Fibroblast of gingiva (primary cell): ENCODE measurements around the gene PAX5.
"Not testable (repeated sequence)": the region's sequence is repeated elsewhere in the genome, so short reads cannot be mapped to it uniquely, and the experiment has no call there.

Source experiments
- DNase-seq: peaks from one replicate; pipeline ENCODE4 v3.0.0-alpha.2; 2011; ENCODE audit warnings: low read depth

PAX5 gene

GRCh38 chr9:36877239-36877638, 156.8 kb downstream of the PAX5 start:
- DNase-seq = no peak

DNA sequence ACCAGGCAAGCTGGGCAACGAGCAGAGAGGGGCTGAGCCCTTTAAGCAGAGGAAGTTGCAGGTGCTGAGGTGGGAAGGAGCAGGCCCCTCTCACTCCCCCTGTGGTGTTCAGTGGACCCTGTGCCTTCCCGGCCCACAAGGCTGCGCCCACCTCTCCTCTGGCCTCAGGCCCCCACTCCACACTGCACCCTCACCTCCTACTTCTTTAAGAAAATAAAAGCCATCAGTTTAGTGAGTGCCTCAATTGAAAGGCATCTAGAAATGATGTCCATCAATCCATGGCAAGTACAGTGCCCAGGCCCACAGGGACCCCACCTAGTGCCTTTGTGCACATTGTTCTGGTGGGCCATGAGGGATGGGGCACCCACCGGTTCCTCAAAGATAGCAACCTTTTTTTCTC, 158.0 kb downstream of the PAX5 start:
- no peak for DNase-seq

DNA sequence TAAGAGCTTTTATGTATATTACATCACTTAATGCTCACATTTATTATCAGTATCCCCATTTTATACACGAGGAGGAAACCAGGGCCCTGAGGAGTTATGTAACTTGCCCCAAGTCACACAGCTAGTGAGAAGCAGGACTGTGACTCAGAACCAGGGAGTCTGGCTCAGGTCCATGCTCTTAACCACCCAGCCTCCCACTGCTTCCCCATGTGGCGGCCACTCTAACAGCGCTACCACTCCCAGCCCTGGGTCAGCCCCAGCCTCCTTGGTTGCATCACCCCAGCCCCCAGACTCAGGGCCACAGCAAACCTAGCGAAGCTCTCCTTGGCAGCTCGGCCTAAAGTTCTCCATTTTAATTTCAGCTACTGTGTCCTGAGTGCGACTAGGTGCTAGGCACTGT, 159.1 kb downstream of the PAX5 start:
- DNase-seq = no peak

DNA sequence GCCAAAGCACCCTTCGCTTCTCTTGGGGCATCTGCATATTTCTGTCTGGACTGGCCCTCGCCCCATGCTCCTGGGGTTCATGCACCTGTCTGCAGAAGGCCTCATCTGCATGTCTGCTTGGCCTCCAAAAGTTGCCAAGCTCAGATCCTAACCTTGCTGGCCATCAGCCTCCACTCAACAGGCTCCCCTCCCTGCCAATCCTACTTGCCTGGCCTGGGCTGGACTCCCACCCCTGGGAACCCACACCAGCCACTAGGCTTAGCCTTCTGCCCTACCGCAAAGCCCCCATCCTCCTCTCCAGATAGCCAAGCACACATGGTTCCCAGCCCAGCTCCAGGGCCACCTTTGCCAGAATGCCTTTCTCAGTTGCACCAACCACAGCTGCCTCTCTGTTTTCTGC, 159.8 kb downstream of the PAX5 start:
- no peak for DNase-seq

- peak; percentile 22 for DNase-seq
Measured at GRCh38 chr9:36873247-36873875, 160.7 kb downstream of the PAX5 start.

GRCh38 chr9:36872641-36873040, 161.4 kb downstream of the PAX5 start:
- DNase-seq = no peak

DNA sequence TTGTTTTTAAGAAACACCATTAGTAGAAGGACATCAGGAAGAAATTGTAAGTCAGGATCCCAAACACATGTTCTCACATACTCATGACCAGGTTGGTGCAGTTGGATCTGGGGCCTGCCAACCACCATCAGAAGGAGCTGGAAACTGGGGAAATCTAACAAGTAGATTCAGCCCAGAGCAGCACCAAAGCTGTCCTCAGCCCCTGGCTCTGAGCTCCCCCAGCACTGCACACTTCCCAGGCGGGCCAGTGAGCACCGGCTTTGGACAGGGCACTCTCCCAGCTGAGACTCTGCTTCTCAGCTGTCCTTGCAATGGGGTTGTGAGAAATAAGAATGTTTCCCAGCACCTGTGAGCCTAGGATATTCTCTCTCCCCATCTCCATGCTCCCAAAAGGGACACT, 162.5 kb downstream of the PAX5 start:
- no peak for DNase-seq

- DNase-seq = no peak
Measured at GRCh38 chr9:36870960-36871359, 163.1 kb downstream of the PAX5 start.

DNA sequence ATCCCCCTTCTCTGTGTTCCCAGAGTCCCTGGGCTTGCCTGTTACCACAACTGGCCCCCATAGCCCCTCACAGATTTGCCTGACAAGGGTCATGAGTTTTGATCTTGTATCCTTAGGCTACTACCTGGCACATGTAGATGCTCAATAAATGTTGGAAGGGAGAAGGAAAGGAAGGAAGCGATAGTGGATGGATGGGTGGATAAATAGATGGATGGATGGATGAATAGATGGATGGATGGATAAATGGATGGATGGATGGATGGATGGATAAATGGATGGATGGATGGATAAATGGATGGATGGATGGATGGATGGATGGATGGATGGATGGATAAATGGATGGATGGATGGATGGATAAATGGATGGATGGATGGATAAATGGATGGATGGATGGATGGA, 164.5 kb downstream of the PAX5 start:
- DNase-seq = not testable (repeated sequence)

- no peak for DNase-seq
Measured at GRCh38 chr9:36868586-36869282, 165.3 kb downstream of the PAX5 start.

DNA sequence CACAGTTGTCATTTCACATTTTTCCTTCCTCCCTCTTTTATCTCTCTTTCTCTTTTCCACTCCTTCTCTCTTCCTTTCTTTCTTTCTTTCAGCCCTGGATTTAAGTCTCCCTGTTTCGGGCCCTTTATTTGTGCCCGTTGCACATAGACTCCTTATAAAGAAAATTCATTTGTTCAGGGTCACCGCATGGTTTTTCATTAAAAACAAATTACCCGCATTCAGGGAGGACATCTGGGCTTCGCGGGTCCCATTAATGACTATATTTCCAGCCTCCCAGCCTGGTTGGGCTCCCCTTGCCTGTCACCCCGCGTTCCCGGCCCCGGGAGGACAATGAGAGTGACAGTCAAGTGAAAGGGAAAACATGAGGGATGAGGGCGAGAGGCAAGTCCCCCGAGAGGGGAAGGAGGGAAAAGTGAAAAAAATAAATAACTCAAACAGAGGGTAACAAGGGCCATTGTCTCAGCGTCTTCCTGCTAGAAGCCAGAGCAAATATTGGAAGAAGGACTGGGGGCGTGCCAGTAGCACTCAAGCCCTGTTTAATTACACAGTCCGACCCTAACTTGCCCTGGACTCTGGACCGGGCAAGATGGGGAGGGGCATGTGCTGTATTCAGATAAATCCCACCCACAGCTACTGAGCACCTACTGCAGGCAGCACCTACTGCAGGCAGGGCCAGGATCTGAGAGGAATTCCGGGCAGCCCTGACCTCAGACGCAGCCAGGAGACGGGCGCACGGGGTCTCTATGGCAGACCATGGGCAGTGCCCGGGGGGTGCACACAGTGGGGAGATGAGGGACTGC, 166.2 kb downstream of the PAX5 start:
- DNase-seq = no peak

DNA sequence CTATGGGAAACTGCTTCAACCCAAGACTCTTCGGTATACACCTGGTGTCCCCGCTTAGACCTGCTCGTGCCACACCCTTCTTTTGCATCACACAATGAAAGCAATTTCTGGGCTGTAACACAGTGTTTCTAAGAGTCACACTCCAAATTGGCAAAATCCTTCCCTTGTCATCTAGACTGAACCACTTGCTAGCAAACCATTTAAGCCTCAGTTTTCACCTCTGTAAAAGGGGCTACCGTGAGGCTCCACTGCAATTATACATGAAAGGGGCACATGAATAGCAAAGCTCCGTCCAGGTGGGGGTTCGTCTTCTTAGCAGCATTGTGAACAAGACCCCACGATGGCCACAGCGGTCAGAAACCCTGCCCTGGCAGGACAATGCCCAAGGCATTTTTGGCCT, 166.8 kb downstream of the PAX5 start:
- DNase-seq = no peak

GRCh38 chr9:36866840-36867239, 167.2 kb downstream of the PAX5 start:
- no peak for DNase-seq

- DNase-seq = no peak
Measured at GRCh38 chr9:36865731-36866635, 168.1 kb downstream of the PAX5 start.

- no peak for DNase-seq
Measured at GRCh38 chr9:36864491-36865410, 169.3 kb downstream of the PAX5 start.

DNA sequence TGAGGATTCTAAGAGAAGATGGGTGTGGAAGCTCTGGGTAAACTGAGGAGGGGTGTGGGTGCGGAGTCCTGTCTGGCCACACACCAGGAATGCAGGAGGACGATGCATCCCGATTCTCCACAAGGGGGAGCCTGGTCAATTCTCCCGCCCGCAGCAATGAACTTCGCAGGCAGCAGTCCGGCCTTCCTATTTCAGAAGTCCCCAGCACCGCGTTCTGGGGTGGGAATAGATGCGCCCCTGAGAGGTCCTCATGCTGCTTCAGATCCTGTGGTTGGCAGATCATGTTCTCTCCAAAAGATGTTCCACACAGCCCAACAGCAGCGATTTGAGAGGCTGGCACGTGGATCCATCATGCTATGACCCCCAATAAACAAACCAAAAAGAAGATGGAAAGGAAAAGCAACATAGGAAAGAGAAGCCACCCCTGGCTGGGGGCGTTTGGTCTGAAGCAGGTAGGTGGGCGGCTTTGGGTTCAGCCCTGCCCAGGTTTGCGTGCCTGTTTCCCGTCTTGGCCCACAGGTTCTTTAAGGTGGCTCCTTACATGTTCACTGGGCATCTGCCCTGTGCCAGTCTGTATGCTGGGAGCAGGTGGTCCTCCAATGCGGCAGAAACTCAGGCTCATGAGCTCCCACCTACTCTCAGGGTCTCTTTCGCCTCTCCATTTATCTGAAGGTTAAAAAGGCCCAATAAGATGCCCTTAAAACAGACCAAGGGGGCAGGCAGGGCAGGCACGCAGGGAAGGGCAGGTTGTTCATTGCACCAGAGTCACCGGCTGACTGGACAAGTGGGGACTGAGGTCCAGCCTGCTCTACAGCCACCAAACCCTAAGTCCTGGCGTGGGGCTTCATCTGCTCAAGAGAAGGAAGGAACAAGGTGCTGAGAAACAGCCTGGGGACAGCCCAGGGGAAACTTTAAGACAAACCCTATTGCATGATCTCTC, 171.6 kb downstream of the PAX5 start:
- peak; percentile 7 for DNase-seq

DNA sequence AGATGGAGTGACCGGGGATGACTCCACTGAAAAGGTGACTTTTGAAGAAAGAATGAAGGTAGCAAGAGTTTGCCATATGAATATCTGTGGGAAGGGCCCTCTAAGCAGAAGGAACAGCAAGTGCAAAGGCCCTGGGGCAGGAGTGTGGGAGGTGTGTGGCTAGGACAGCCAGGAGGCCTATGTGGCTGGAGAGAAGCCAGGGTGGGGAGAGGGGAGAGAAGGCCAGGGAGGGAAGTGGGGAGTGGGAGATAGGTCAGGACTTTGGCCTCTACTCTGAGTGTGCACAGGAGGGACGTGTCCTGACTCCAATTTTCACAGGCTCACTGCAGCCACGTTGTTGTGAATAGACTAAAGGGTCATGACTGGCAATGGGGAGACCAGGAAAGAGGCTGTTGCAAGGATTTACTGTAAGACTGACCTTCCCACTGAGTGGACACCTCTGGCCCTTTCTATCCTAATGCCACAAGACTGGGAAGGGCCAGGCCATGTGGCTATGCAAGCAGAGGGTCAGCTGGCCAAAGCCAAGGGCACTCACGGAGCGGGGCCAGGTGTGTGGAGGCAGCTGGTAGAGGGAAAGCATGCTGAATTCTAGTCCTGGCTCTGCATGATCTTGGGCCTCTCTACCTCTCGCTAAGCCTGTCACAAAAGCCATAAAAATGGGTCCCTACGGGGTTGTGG, 172.4 kb downstream of the PAX5 start:
- no peak for DNase-seq

- DNase-seq = no peak
Measured at GRCh38 chr9:36858805-36859375, 175.2 kb downstream of the PAX5 start.
